Neural cell (in vitro differentiated cells): Measurements from ENCODE around the gene PIP4K2C. TPM values are rescaled to one million over a fixed set of nuclear protein-coding genes. Genes with fewer than 3 reads are reported as not detected.
"Not testable (repeated sequence)": the region's sequence is repeated elsewhere in the genome, so short reads cannot be mapped to it uniquely, and the experiment has no call there.

ENCODE experiments used
- H2AFZ ChIP-seq: fragments of 200-600, 300-800 bp; sonication (generic), shearing (Covaris generic); 2 replicates; pipeline ENCODE4 v1.6.0; 2014; ENCODE audit warnings: low read depth, mild to moderate bottlenecking, antibody characterized with exemption, low read length, moderate library complexity
- H3F3A ChIP-seq: fragments of 200-600 bp; shearing (Covaris generic); 2 replicates; pipeline ENCODE4 v1.6.1; 2016; ENCODE audit warnings: mild to moderate bottlenecking, moderate library complexity, mixed read lengths, antibody characterized with exemption, low read length; ENCODE audit not compliant: insufficient read depth, poor library complexity, severe bottlenecking
- H3K27ac ChIP-seq: fragments of 200-600, 300-800 bp; sonication (generic), shearing (Covaris generic); 2 replicates; pipeline ENCODE4 v1.5.1; 2014; ENCODE audit warnings: mild to moderate bottlenecking, low read length, moderate library complexity
- H3K27me3 ChIP-seq: fragments of 300-800, 200-600 bp; sonication (generic), shearing (Covaris generic); 2 replicates; pipeline ENCODE4 v1.6.0; 2014; ENCODE audit warnings: mild to moderate bottlenecking, low read depth, low read length, moderate library complexity; ENCODE audit not compliant: insufficient read depth
- H3K36me3 ChIP-seq: fragments of 300-800, 200-600 bp; sonication (generic), shearing (Covaris generic); 2 replicates; pipeline ENCODE4 v1.5.1; 2014; ENCODE audit warnings: mild to moderate bottlenecking, antibody characterized with exemption, low read length, moderate library complexity; ENCODE audit not compliant: insufficient read depth
- H3K4me2 ChIP-seq: fragments of 300-800, 200-600 bp; sonication (generic), shearing (Covaris generic); 2 replicates; pipeline ENCODE4 v1.6.0; 2014; ENCODE audit warnings: mild to moderate bottlenecking, low read length
- H3K4me3 ChIP-seq: fragments of 300-800, 200-600 bp; sonication (generic), shearing (Covaris generic); 2 replicates; pipeline ENCODE4 v1.5.1; 2014; ENCODE audit warnings: mild to moderate bottlenecking, low read length, moderate library complexity
- H3K79me2 ChIP-seq: fragments of 200-600 bp; shearing (Covaris generic); replicated peaks from 2 replicates; pipeline ENCODE4 v1.6.0; 2014; ENCODE audit warnings: mild to moderate bottlenecking, low read length, moderate library complexity; ENCODE audit not compliant: insufficient read depth
- H3K9ac ChIP-seq: fragments of 300-800, 200-600 bp; sonication (generic), shearing (Covaris generic); 2 replicates; pipeline ENCODE4 v1.6.1; 2016; ENCODE audit warnings: mild to moderate bottlenecking, low read length, mixed read lengths
- H3K9me2 ChIP-seq: fragments of 200-600 bp; shearing (Covaris generic); 2 replicates; pipeline ENCODE4 v1.6.1; 2016; ENCODE audit warnings: mild to moderate bottlenecking, low read length, mixed read lengths; ENCODE audit not compliant: insufficient read depth
- H3K9me3 ChIP-seq: fragments of 200-600, 300-800 bp; sonication (generic), shearing (Covaris generic); 2 replicates; pipeline ENCODE4 v1.6.1; 2016; ENCODE audit warnings: mild to moderate bottlenecking, mixed run types, low read length, moderate library complexity, mixed read lengths
- H4K20me1 ChIP-seq: fragments of 200-600 bp; shearing (Covaris generic); 2 replicates; pipeline ENCODE4 v1.6.1; 2016; ENCODE audit warnings: mild to moderate bottlenecking, mixed run types; ENCODE audit not compliant: insufficient read depth
- MXI1 ChIP-seq: fragments of 450-650 bp; conservative IDR thresholded peaks from 2 replicates; pipeline ENCODE4 v1.6.1; 2014; ENCODE audit warnings: antibody characterized with exemption, mild to moderate bottlenecking; ENCODE audit not compliant: poor library complexity, severe bottlenecking
- POLR2AphosphoS5 ChIP-seq: IDR thresholded peaks from 2 replicates; pipeline ENCODE4 v1.6.1; 2012
- RAD21 ChIP-seq: fragments of 450-650 bp; conservative IDR thresholded peaks from 2 replicates; pipeline ENCODE4 v1.6.1; 2014; ENCODE audit warnings: antibody characterized with exemption, mild to moderate bottlenecking, moderate library complexity
- polyA plus RNA-seq: library from polyadenylated mRNA; depleted of rRNA; stranded (reverse); fragments of >200 nt; gene quantifications from 2 replicates; pipeline ENCODE4 v1.2.3, GENCODE V29; 2014
- TF ChIP-seq, protein P1 (sequence below): fragments of 450-650 bp; IDR thresholded peaks from 2 replicates; pipeline ENCODE4 v1.5.1; 2014; ENCODE audit warnings: antibody characterized with exemption, mild to moderate bottlenecking, moderate library complexity; ENCODE audit not compliant: poor library complexity, severe bottlenecking
- TF ChIP-seq, protein P2 (sequence below): IDR thresholded peaks from 2 replicates; pipeline ENCODE4 v1.6.1; 2012; ENCODE audit warnings: borderline replicate concordance

PIP4K2C gene
- polyA plus RNA-seq, 1 donor from 2014 or later: 22.1 TPM

DNA sequence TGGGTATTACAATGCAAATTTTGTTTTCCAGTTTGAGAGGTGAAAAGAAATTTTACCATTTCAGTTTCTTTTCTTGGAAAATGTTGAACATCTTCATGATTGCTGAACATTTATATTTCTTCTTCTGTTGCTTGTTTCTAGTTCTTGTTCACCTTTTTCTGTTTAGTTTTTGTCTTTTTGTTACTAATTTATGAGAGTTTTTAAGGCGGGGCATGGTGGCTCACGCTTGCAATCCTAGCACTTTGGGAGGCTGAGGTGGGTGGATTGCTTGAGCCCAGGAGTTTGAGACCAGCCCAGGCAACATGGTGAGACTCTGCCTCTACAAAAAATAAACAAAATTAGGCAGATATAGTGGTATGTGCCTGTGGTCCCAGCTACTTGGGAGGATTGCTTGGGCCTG is 30.5 kb upstream of the PIP4K2C start:
- Histone ChIP-seq H3K27me3 (no peaks in the 10 kb centered on the region), H3K9me2 (no peaks in the 10 kb centered on the region), H3F3A (no peaks in the 10 kb centered on the region), H3K4me2 (no peak overlapping the region), H3K4me3 (no peak overlapping the region), H3K79me2 (peaks cover 37% of the 10 kb centered on the region), H3K27ac (no peak overlapping the region), H3K9ac (no peak overlapping the region), H3K36me3 (peaks cover 7% of the 10 kb centered on the region), H3K9me3 (no peaks in the 10 kb centered on the region), H2AFZ (no peak overlapping the region), H4K20me1 (no peaks in the 10 kb centered on the region)
- TF ChIP-seq, protein P1, sequence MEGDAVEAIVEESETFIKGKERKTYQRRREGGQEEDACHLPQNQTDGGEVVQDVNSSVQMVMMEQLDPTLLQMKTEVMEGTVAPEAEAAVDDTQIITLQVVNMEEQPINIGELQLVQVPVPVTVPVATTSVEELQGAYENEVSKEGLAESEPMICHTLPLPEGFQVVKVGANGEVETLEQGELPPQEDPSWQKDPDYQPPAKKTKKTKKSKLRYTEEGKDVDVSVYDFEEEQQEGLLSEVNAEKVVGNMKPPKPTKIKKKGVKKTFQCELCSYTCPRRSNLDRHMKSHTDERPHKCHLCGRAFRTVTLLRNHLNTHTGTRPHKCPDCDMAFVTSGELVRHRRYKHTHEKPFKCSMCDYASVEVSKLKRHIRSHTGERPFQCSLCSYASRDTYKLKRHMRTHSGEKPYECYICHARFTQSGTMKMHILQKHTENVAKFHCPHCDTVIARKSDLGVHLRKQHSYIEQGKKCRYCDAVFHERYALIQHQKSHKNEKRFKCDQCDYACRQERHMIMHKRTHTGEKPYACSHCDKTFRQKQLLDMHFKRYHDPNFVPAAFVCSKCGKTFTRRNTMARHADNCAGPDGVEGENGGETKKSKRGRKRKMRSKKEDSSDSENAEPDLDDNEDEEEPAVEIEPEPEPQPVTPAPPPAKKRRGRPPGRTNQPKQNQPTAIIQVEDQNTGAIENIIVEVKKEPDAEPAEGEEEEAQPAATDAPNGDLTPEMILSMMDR: no peak
- TF ChIP-seq, protein P2, sequence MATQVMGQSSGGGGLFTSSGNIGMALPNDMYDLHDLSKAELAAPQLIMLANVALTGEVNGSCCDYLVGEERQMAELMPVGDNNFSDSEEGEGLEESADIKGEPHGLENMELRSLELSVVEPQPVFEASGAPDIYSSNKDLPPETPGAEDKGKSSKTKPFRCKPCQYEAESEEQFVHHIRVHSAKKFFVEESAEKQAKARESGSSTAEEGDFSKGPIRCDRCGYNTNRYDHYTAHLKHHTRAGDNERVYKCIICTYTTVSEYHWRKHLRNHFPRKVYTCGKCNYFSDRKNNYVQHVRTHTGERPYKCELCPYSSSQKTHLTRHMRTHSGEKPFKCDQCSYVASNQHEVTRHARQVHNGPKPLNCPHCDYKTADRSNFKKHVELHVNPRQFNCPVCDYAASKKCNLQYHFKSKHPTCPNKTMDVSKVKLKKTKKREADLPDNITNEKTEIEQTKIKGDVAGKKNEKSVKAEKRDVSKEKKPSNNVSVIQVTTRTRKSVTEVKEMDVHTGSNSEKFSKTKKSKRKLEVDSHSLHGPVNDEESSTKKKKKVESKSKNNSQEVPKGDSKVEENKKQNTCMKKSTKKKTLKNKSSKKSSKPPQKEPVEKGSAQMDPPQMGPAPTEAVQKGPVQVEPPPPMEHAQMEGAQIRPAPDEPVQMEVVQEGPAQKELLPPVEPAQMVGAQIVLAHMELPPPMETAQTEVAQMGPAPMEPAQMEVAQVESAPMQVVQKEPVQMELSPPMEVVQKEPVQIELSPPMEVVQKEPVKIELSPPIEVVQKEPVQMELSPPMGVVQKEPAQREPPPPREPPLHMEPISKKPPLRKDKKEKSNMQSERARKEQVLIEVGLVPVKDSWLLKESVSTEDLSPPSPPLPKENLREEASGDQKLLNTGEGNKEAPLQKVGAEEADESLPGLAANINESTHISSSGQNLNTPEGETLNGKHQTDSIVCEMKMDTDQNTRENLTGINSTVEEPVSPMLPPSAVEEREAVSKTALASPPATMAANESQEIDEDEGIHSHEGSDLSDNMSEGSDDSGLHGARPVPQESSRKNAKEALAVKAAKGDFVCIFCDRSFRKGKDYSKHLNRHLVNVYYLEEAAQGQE: no peak
- no peak for TF ChIP-seq MXI1
- TF ChIP-seq RAD21: no peak
- TF ChIP-seq POLR2AphosphoS5: no peak

DNA sequence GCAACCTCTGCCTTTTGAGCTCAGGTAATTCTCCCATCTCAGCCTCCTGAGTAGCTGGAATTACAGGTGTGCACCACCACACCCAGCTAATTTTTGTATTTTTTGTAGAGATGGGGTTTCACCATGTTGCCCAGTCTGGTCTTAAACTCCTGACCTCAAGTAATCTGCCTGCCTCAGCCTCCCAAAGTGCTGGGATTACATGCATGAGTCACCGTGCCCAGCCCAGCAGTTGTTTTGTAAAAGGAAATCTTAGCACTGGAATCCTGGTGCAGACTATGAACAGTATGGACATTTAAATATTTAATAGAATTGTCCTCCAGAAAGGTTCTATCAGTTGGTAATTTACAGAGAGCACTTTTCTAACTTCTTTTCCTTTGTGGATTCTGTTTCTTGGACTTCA is 29.9 kb upstream of the PIP4K2C start:
- peaks cover 37% of the 10 kb centered on the region for H3K79me2 ChIP-seq
- not testable (repeated sequence) for H3K27ac ChIP-seq, H3K4me2 ChIP-seq, H3K4me3 ChIP-seq, H3K27me3 ChIP-seq, H3F3A ChIP-seq, H3K9me2 ChIP-seq, H4K20me1 ChIP-seq, H2AFZ ChIP-seq, H3K9me3 ChIP-seq, H3K9ac ChIP-seq, H3K36me3 ChIP-seq

DNA sequence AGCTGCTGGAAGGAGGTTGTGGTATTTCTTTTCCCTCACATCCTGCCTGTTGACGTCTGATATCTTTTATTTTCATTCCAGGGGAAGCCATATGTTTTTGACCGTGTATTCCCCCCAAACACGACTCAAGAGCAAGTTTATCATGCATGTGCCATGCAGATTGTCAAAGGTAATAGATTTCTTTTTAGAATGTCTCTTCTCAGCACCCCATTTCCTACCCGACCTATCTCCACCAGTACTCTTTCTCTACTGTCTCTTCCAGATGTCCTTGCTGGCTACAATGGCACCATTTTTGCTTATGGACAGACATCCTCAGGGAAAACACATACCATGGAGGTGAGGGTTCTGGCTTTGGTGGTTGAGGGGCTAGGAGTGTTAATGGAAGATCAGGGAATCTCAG is 27.6 kb upstream of the PIP4K2C start:
- H3F3A ChIP-seq: no peaks in the 10 kb centered on the region
- no peak overlapping the region for H3K4me2 ChIP-seq
- H3K79me2 ChIP-seq: peaks cover 24% of the 10 kb centered on the region
- H3K27ac ChIP-seq: no peak overlapping the region
- TF ChIP-seq POLR2AphosphoS5 (no peak), RAD21 (no peak)
- H3K27me3 ChIP-seq: no peaks in the 10 kb centered on the region
- no peaks in the 10 kb centered on the region for H3K9me2 ChIP-seq
- no peak overlapping the region for H3K9ac ChIP-seq
- peaks cover 7% of the 10 kb centered on the region for H3K36me3 ChIP-seq
- H4K20me1 ChIP-seq: no peaks in the 10 kb centered on the region
- no peak overlapping the region for H2AFZ ChIP-seq
- H3K4me3 ChIP-seq: no peak overlapping the region
- H3K9me3 ChIP-seq: no peaks in the 10 kb centered on the region
